ENCODE results near the gene PHTF2. TPM values are rescaled to one million over a fixed set of nuclear protein-coding genes. Genes with fewer than 3 reads are reported as not detected.

PHTF2 gene
- total RNA-seq, 2 experiments from 2014 or later = 24.5 to 25.3 TPM

GRCh38 chr7:77796960-77797359, 1.6 kb upstream of the PHTF2 start:
- CTCF ChIA-PET = no interaction called here
- Mint-ChIP-seq H3K36me3 (ENCODE audit: low read depth) (peaks cover 4% of the 10 kb centered on the region), H3K27ac (no peak overlapping the region), H3K4me3 (peak overlapping the region; percentile 87), H3K4me1 (ENCODE audit: low read depth) (peaks cover 51% of the 10 kb centered on the region), H3K27me3 (ENCODE audit: low read depth) (no peaks in the 10 kb centered on the region), H3K9me3 (no peaks in the 10 kb centered on the region)
- intact Hi-C loops (cut with micrococcal nuclease) = loop anchor here (5.0 kb wide), 3 partner anchors 135 to 675 kb away; partner anchors contain the start of genes CCDC146 and GSAP
- DNase-seq = no peak

- Mint-ChIP-seq H3K36me3 (ENCODE audit: low read depth) (peaks cover 4% of the 10 kb centered on the region), H3K27ac (peak overlapping the region; percentile 88), H3K4me1 (ENCODE audit: low read depth) (peaks cover 60% of the 10 kb centered on the region), H3K27me3 (ENCODE audit: low read depth) (no peaks in the 10 kb centered on the region), H3K9me3 (no peaks in the 10 kb centered on the region), H3K4me3 (peak overlapping the region; percentile 87)
- intact Hi-C loops (cut with micrococcal nuclease) = loop anchor here (1.0 to 5.0 kb wide), 12 partner anchors 36 to 676 kb away; partner anchors contain the start of genes CCDC146, GSAP and RSBN1L
- DNase-seq = peak; percentile 41
- CTCF ChIA-PET = interaction anchor here (0.6 to 1.4 kb wide), 4 partner anchors 12 to 222 kb away, joined by 3 to 7 read pairs (median 3); no protein-coding TSS in a partner anchor
Observed at GRCh38 chr7:77797734-77798393, 709 bp upstream of the PHTF2 start.

- Mint-ChIP-seq H3K27me3 (ENCODE audit: low read depth) (no peaks in the 10 kb centered on the region), H3K27ac (peak overlapping the region; percentile 88), H3K9me3 (no peaks in the 10 kb centered on the region), H3K4me3 (peak overlapping the region; percentile 87), H3K4me1 (ENCODE audit: low read depth) (peaks cover 72% of the 10 kb centered on the region), H3K36me3 (ENCODE audit: low read depth) (peaks cover 4% of the 10 kb centered on the region)
- intact Hi-C loops (cut with micrococcal nuclease) = loop anchor here (2.0 to 5.0 kb wide), 5 partner anchors 103 to 677 kb away; partner anchors contain the start of genes CCDC146 and GSAP
- CTCF ChIA-PET = interaction anchor here (0.5 to 1.7 kb wide), 4 partner anchors 60 to 220 kb away, joined by 3 to 7 read pairs (median 6); no protein-coding TSS in a partner anchor
- peak; percentile 16 for DNase-seq
Observed at GRCh38 chr7:77799078-77799964, 748 bp downstream of the PHTF2 start.

- Mint-ChIP-seq H3K4me1 (ENCODE audit: low read depth) (peaks cover 73% of the 10 kb centered on the region), H3K27ac (peak overlapping the region; percentile 10), H3K27me3 (ENCODE audit: low read depth) (no peaks in the 10 kb centered on the region), H3K36me3 (ENCODE audit: low read depth) (no peaks in the 10 kb centered on the region), H3K4me3 (peak overlapping the region; percentile 87), H3K9me3 (no peaks in the 10 kb centered on the region)
- intact Hi-C loops (cut with micrococcal nuclease) = loop anchor here (1.0 kb wide), 1 partner anchor 534 kb away; no protein-coding TSS in a partner anchor
- no peak for DNase-seq
- CTCF ChIA-PET = no interaction called here
Observed at GRCh38 chr7:77800158-77800557, 1.6 kb downstream of the PHTF2 start.

- H3K4me1 Mint-ChIP-seq (ENCODE audit: low read depth) = peaks cover 74% of the 10 kb centered on the region
- DNase-seq = no peak
- H3K27me3 Mint-ChIP-seq (ENCODE audit: low read depth) = no peaks in the 10 kb centered on the region
- no peak overlapping the region for H3K27ac Mint-ChIP-seq
- peaks cover 3% of the 10 kb centered on the region for H3K36me3 Mint-ChIP-seq (ENCODE audit: low read depth)
- no peak overlapping the region for H3K4me3 Mint-ChIP-seq
- CTCF ChIA-PET = no interaction called here
- peaks cover 2% of the 10 kb centered on the region for H3K9me3 Mint-ChIP-seq
- intact Hi-C loops (cut with micrococcal nuclease) = loop anchor here (1.0 kb wide), 1 partner anchor 534 kb away; no protein-coding TSS in a partner anchor
Observed at GRCh38 chr7:77800730-77801129, 2.2 kb downstream of the PHTF2 start.

- DNase-seq = no peak
- Mint-ChIP-seq H3K4me3 (no peak overlapping the region), H3K27ac (no peak overlapping the region), H3K4me1 (ENCODE audit: low read depth) (peaks cover 60% of the 10 kb centered on the region), H3K9me3 (peaks cover 20% of the 10 kb centered on the region), H3K27me3 (ENCODE audit: low read depth) (no peaks in the 10 kb centered on the region), H3K36me3 (ENCODE audit: low read depth) (peaks cover 18% of the 10 kb centered on the region)
- CTCF ChIA-PET = interaction anchor here (2.0 kb wide), 1 partner anchor 151 kb away, joined by 4 read pairs; no protein-coding TSS in a partner anchor
- intact Hi-C loops (cut with micrococcal nuclease) = no loop called here
Observed at GRCh38 chr7:77802557-77803405, 4.2 kb downstream of the PHTF2 start.

- Mint-ChIP-seq H3K4me1 (ENCODE audit: low read depth) (peaks cover 49% of the 10 kb centered on the region), H3K36me3 (ENCODE audit: low read depth) (peaks cover 25% of the 10 kb centered on the region), H3K27ac (no peak overlapping the region), H3K4me3 (no peak overlapping the region), H3K9me3 (peaks cover 28% of the 10 kb centered on the region), H3K27me3 (ENCODE audit: low read depth) (no peaks in the 10 kb centered on the region)
- no peak for DNase-seq
- intact Hi-C loops (cut with micrococcal nuclease) = no loop called here
- CTCF ChIA-PET = no interaction called here
Observed at GRCh38 chr7:77806425-77806824, 7.9 kb downstream of the PHTF2 start.

GRCh38 chr7:77808517-77808916, 9.9 kb downstream of the PHTF2 start:
- Mint-ChIP-seq H3K27ac (no peak overlapping the region), H3K9me3 (peaks cover 28% of the 10 kb centered on the region), H3K4me1 (ENCODE audit: low read depth) (peaks cover 44% of the 10 kb centered on the region), H3K4me3 (no peak overlapping the region), H3K27me3 (ENCODE audit: low read depth) (no peaks in the 10 kb centered on the region), H3K36me3 (ENCODE audit: low read depth) (peaks cover 25% of the 10 kb centered on the region)
- CTCF ChIA-PET = no interaction called here
- DNase-seq = no peak
- intact Hi-C loops (cut with micrococcal nuclease) = no loop called here

- Mint-ChIP-seq H3K9me3 (peaks cover 20% of the 10 kb centered on the region), H3K4me3 (no peak overlapping the region), H3K36me3 (ENCODE audit: low read depth) (peaks cover 24% of the 10 kb centered on the region), H3K27ac (no peak overlapping the region), H3K27me3 (ENCODE audit: low read depth) (no peaks in the 10 kb centered on the region), H3K4me1 (ENCODE audit: low read depth) (peaks cover 34% of the 10 kb centered on the region)
- intact Hi-C loops (cut with micrococcal nuclease) = no loop called here
- CTCF ChIA-PET = interaction anchor here (1.3 to 1.7 kb wide), 2 partner anchors 16 to 154 kb away, joined by 3 read pairs; no protein-coding TSS in a partner anchor
- no peak for DNase-seq
Observed at GRCh38 chr7:77811516-77812289, 13.1 kb downstream of the PHTF2 start.

- H3K27me3 Mint-ChIP-seq (ENCODE audit: low read depth) = no peaks in the 10 kb centered on the region
- H3K27ac Mint-ChIP-seq = no peak overlapping the region
- H3K4me1 Mint-ChIP-seq (ENCODE audit: low read depth) = peaks cover 34% of the 10 kb centered on the region
- DNase-seq = no peak
- H3K9me3 Mint-ChIP-seq = peaks cover 22% of the 10 kb centered on the region
- CTCF ChIA-PET = interaction anchor here (0.6 to 1.7 kb wide), 3 partner anchors 16 to 154 kb away, joined by 3 to 4 read pairs (median 3); no protein-coding TSS in a partner anchor
- H3K36me3 Mint-ChIP-seq (ENCODE audit: low read depth) = peaks cover 26% of the 10 kb centered on the region
- no peak overlapping the region for H3K4me3 Mint-ChIP-seq
- intact Hi-C loops (cut with micrococcal nuclease) = no loop called here
Observed at GRCh38 chr7:77812290-77812685, 13.7 kb downstream of the PHTF2 start.

GRCh38 chr7:77813180-77813579, 14.6 kb downstream of the PHTF2 start:
- Mint-ChIP-seq H3K9me3 (peaks cover 19% of the 10 kb centered on the region), H3K36me3 (ENCODE audit: low read depth) (peaks cover 27% of the 10 kb centered on the region), H3K27me3 (ENCODE audit: low read depth) (no peaks in the 10 kb centered on the region), H3K27ac (no peak overlapping the region), H3K4me1 (ENCODE audit: low read depth) (peaks cover 30% of the 10 kb centered on the region), H3K4me3 (no peak overlapping the region)
- CTCF ChIA-PET = no interaction called here
- intact Hi-C loops (cut with micrococcal nuclease) = no loop called here
- DNase-seq = no peak
